CD14-positive monocyte (primary cell): ENCODE measurements around the gene OGG1. TPM values are rescaled to one million over a fixed set of nuclear protein-coding genes. Genes with fewer than 3 reads are reported as not detected.
A peak's percentile ranks its signal among the peaks of the same experiment; 100 is the strongest.

Source experiments
- DNase-seq, 3 donors: peaks; one replicate each; pipeline ENCODE4 v3.0.0-alpha.2; 2011 to 2022
- H2AFZ ChIP-seq: 2 replicates; pipeline ENCODE4 v1.6.0; 2012; ENCODE audit warnings: mild to moderate bottlenecking, low read depth, low read length, inconsistent platforms; ENCODE audit not compliant: insufficient read depth, poor library complexity, severe bottlenecking
- H3K27ac ChIP-seq, 2 donors: 1 replicate in 1 of 2; 2 replicates in 1 of 2; pipeline ENCODE4 v1.5.1; 2012 to 2013; ENCODE audit warnings: low read length in 2 of 2, control low read depth in 1 of 2, inconsistent platforms in 1 of 2, low read depth in 1 of 2, mild to moderate bottlenecking in 1 of 2
- H3K27me3 ChIP-seq, 2 donors: one replicate each; pipeline versions ENCODE4 v1.6.0 to v1.6.1; 2011 to 2013; ENCODE audit warnings: low read length in 2 of 2; ENCODE audit not compliant: control insufficient read depth in 2 of 2, insufficient read depth in 2 of 2
- H3K36me3 ChIP-seq, 2 donors: replicated peaks in 1 of 2; 1 replicate in 1 of 2; 2 replicates in 1 of 2; pipeline versions ENCODE4 v1.5.1 to v1.6.1; 2012 to 2013; ENCODE audit warnings: low read length in 2 of 2, control low read depth in 1 of 2, inconsistent platforms in 1 of 2, mild to moderate bottlenecking in 1 of 2; ENCODE audit not compliant: insufficient read depth in 2 of 2, control insufficient read depth in 1 of 2
- H3K4me1 ChIP-seq, 2 donors: 1 replicate in 1 of 2; 2 replicates in 1 of 2; pipeline versions ENCODE4 v1.5.1 to v1.6.1; 2012 to 2013; ENCODE audit warnings: low read length in 2 of 2, control low read depth in 1 of 2, inconsistent platforms in 1 of 2, mild to moderate bottlenecking in 1 of 2, moderate library complexity in 1 of 2; ENCODE audit not compliant: insufficient read depth in 2 of 2, control insufficient read depth in 1 of 2
- H3K4me2 ChIP-seq: replicated peaks from 2 replicates; pipeline ENCODE3; 2012; ENCODE audit warnings: low read length, moderate library complexity, mild to moderate bottlenecking; ENCODE audit not compliant: poor library complexity, severe bottlenecking; ENCODE audit errors: extremely low read depth
- H3K4me3 ChIP-seq, 3 experiments: fragments of 200-600 bp in 1 of 3; sonication (generic) in 1 of 3; replicated peaks in 1 of 3; 1 replicate in 2 of 3; 2 replicates in 1 of 3; pipeline ENCODE4 v1.5.1; 2011 to 2013; ENCODE audit warnings: low read length in 3 of 3, mild to moderate bottlenecking in 3 of 3, control low read depth in 2 of 3, low read depth in 2 of 3, inconsistent platforms in 1 of 3, moderate library complexity in 1 of 3
- H3K79me2 ChIP-seq: 2 replicates; pipeline ENCODE4 v1.6.0; 2012; ENCODE audit warnings: mild to moderate bottlenecking, control low read depth, inconsistent platforms, low read length, moderate library complexity; ENCODE audit not compliant: insufficient read depth
- H3K9ac ChIP-seq: 2 replicates; pipeline ENCODE4 v1.6.0; 2017; ENCODE audit warnings: low read length, mild to moderate bottlenecking; ENCODE audit not compliant: insufficient read depth, poor library complexity, severe bottlenecking
- H3K9me3 ChIP-seq, 2 donors: replicated peaks in 1 of 2; 1 replicate in 1 of 2; 2 replicates in 1 of 2; pipeline versions ENCODE4 v1.5.1 to v1.6.1; 2012 to 2013; ENCODE audit warnings: low read length in 2 of 2, control low read depth in 1 of 2; ENCODE audit not compliant: control insufficient read depth in 1 of 2, insufficient read depth in 1 of 2
- H4K20me1 ChIP-seq: 2 replicates; pipeline ENCODE4 v1.6.0; 2012; ENCODE audit warnings: mild to moderate bottlenecking, low read length, control low read depth, moderate library complexity; ENCODE audit not compliant: insufficient read depth
- H3K27ac Mint-ChIP-seq, 7 donors: one replicate each; pipeline ENCODE4 v1.8.0; 2020; ENCODE audit warnings: mild to moderate bottlenecking in 7 of 7, mixed read lengths in 7 of 7, moderate library complexity in 6 of 7, inconsistent platforms in 2 of 7
- H3K27me3 Mint-ChIP-seq, 3 donors: one replicate each; pipeline ENCODE4 v1.8.0; 2021 to 2022; ENCODE audit warnings: low read depth in 3 of 3, mild to moderate bottlenecking in 3 of 3, mixed read lengths in 3 of 3, moderate library complexity in 3 of 3, inconsistent platforms in 1 of 3
- H3K36me3 Mint-ChIP-seq, 2 donors: one replicate each; pipeline ENCODE4 v1.8.0; 2020; ENCODE audit warnings: mixed read lengths in 2 of 2, inconsistent platforms in 1 of 2, mild to moderate bottlenecking in 1 of 2
- H3K4me1 Mint-ChIP-seq: one replicate; pipeline ENCODE4 v1.8.0; 2020; ENCODE audit warnings: mild to moderate bottlenecking, mixed read lengths
- H3K4me3 Mint-ChIP-seq, 2 donors: one replicate each; pipeline ENCODE4 v1.8.0; 2020; ENCODE audit warnings: mild to moderate bottlenecking in 2 of 2, mixed read lengths in 2 of 2, moderate library complexity in 1 of 2
- H3K9me3 Mint-ChIP-seq, 7 donors: one replicate each; pipeline ENCODE4 v1.8.0; 2020 to 2022; ENCODE audit warnings: mixed read lengths in 7 of 7, mild to moderate bottlenecking in 6 of 7, moderate library complexity in 6 of 7, inconsistent platforms in 2 of 7
- WGBS: methylation state at CpG from one replicate; pipeline ENCODE4 v1.1.5; 2013; ENCODE audit warnings: missing lambda C conversion rate; ENCODE audit not compliant: insufficient coverage; 5-methylcytosine and 5-hydroxymethylcytosine counted together
- intact Hi-C, 2 donors: fragments of 100-400 bp; cut with micrococcal nuclease; formaldehyde crosslinking; loops; one replicate each; pipeline versions ENCODE4 v1.15.0 to v1.15.1; 2023
- polyA plus RNA-seq, 3 donors: library from polyadenylated mRNA; depleted of rRNA in 1 of 3; unstranded in 2 of 3; stranded (reverse) in 1 of 3; fragments of 300-500 nt in 2 of 3; fragments of >200 nt in 1 of 3; fragmentation: Illumina TruSeq in 2 of 3; gene quantifications; 1 replicate in 2 of 3; 2 replicates in 1 of 3; pipeline ENCODE4 v1.2.3, GENCODE V29; 2012 to 2021
- TF ChIP-seq, protein P1 (sequence below): fragments of 200-600 bp; IDR thresholded peaks from one replicate; pipeline ENCODE4 v1.8.0; 2022; ENCODE audit warnings: antibody characterized with exemption, mild to moderate bottlenecking

The OGG1 gene
- polyA plus RNA-seq, 3 donors = 17.4 to 21.9 (median 20.5) TPM

DNA sequence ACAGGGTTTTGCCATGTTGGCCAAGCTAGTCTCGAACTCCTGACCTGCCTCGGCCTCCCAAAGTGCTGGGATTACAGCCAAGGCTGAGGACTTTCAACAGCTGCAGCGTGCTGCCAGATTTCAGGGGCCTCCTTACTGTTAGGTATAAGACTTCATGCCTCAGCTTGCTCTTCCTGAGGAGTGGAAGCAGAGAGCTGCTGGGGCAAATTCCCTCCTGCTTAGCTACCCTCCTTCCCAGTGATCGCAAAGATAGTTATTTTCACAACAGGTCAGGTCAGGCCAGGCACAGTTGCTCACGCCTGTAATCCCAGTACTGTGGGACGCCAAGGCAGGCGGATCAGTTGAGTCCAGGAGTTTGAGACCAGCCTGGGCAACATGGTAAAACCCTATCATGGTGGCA lies 48.7 kb upstream of the OGG1 start:
- Mint-ChIP-seq H3K36me3 (peaks cover 75 to 79% of the 10 kb centered on the region in 2 donors), H3K4me1 (peaks cover 22% of the 10 kb centered on the region), H3K4me3 (no peak overlapping the region), H3K27me3 (peaks cover 31 to 44% (median 32%) of the 10 kb centered on the region in 3 donors), H3K9me3 (peaks cover 0 to 13% (median 3%) of the 10 kb centered on the region in 7 donors), H3K27ac (peak overlapping the region in 2 of 7 donors; percentile 42 to 53)
- peaks cover 10 to 31% of the 10 kb centered on the region in 2 donors for H3K27me3 ChIP-seq
- no peak overlapping the region for H3K9ac ChIP-seq
- intact Hi-C loops = no loop called here
- H3K79me2 ChIP-seq = no peaks in the 10 kb centered on the region
- H3K36me3 ChIP-seq = peaks cover 70 to 71% of the 10 kb centered on the region in 2 donors
- H2AFZ ChIP-seq = no peak overlapping the region
- H3K9me3 ChIP-seq = no peaks in the 10 kb centered on the region
- TF ChIP-seq, protein P1, sequence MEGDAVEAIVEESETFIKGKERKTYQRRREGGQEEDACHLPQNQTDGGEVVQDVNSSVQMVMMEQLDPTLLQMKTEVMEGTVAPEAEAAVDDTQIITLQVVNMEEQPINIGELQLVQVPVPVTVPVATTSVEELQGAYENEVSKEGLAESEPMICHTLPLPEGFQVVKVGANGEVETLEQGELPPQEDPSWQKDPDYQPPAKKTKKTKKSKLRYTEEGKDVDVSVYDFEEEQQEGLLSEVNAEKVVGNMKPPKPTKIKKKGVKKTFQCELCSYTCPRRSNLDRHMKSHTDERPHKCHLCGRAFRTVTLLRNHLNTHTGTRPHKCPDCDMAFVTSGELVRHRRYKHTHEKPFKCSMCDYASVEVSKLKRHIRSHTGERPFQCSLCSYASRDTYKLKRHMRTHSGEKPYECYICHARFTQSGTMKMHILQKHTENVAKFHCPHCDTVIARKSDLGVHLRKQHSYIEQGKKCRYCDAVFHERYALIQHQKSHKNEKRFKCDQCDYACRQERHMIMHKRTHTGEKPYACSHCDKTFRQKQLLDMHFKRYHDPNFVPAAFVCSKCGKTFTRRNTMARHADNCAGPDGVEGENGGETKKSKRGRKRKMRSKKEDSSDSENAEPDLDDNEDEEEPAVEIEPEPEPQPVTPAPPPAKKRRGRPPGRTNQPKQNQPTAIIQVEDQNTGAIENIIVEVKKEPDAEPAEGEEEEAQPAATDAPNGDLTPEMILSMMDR = no peak
- no peak for DNase-seq
- peaks cover 86% of the 10 kb centered on the region for H4K20me1 ChIP-seq
- no peak overlapping the region for H3K4me3 ChIP-seq
- H3K4me1 ChIP-seq = peaks cover 15 to 24% of the 10 kb centered on the region in 2 donors
- no peak overlapping the region for H3K4me2 ChIP-seq
- H3K27ac ChIP-seq = no peak overlapping the region
- whole genome bisulfite sequencing = 100% methylated on average over 6 of the region's 7 CpGs

DNA sequence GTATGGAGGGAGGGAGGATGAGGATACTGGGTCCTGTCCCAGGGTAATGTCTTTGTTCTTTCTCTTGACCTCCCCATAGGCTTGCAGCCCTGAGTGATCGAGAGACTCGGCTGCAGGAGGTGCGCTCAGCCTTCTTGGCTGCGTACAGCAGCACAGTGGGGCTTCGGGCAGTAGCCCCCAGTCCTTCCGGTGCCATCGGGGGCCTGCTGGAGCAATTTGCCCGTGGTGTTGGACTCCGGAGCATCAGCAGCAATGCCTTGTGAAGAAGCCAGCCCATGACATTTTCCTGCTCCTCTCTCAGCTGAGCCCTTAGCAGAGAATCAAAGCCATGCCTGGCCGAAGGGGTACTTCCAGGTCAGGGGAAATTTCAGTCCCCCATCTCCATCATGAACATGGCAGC lies 48.0 kb upstream of the OGG1 start:
- H3K27me3 ChIP-seq = peaks cover 10 to 36% of the 10 kb centered on the region in 2 donors
- peaks cover 34 to 52% (median 35%) of the 10 kb centered on the region in 3 donors for H3K27me3 Mint-ChIP-seq
- peaks cover 63 to 64% of the 10 kb centered on the region in 2 donors for H3K36me3 ChIP-seq
- H4K20me1 ChIP-seq = peaks cover 79% of the 10 kb centered on the region
- no peak overlapping the region for H3K9ac ChIP-seq
- peaks cover 68 to 72% of the 10 kb centered on the region in 2 donors for H3K36me3 Mint-ChIP-seq
- 98% methylated on average over 10 of the region's 10 CpGs for WGBS
- H3K79me2 ChIP-seq = no peaks in the 10 kb centered on the region
- intact Hi-C loops = no loop called here
- H3K4me3 ChIP-seq = no peak overlapping the region
- H3K4me3 Mint-ChIP-seq = no peak overlapping the region
- H3K4me2 ChIP-seq = no peak overlapping the region
- H3K4me1 Mint-ChIP-seq = peaks cover 22% of the 10 kb centered on the region
- peaks cover 0 to 13% (median 4%) of the 10 kb centered on the region in 7 donors for H3K9me3 Mint-ChIP-seq
- H3K9me3 ChIP-seq = no peaks in the 10 kb centered on the region
- H2AFZ ChIP-seq = no peak overlapping the region
- no peak for DNase-seq
- H3K4me1 ChIP-seq = peaks cover 15 to 24% of the 10 kb centered on the region in 2 donors
- no peak overlapping the region for H3K27ac Mint-ChIP-seq
- H3K27ac ChIP-seq = no peak overlapping the region
- TF ChIP-seq, protein P1 = no peak
